HG03439 (cell line): ENCODE results near the gene CYP19A1.
"Not testable (repeated sequence)": the region's sequence is repeated elsewhere in the genome, so short reads cannot be mapped to it uniquely, and the experiment has no call there.

Experiments
- ATAC-seq: cut with Tn5 transposase; IDR thresholded peaks from one replicate; pipeline ENCODE4 v1.9.1; 2021; ENCODE audit warnings: mild to moderate bottlenecking, moderate library complexity; ENCODE audit not compliant: unreplicated experiment

Gene CYP19A1

GRCh38 chr15:51302480-51302879 is 35.9 kb downstream of the CYP19A1 start:
- no peak for ATAC-seq

- ATAC-seq, result no peak
Measured at GRCh38 chr15:51299187-51300015, 39.0 kb downstream of the CYP19A1 start.

GRCh38 chr15:51298620-51299019 is 39.8 kb downstream of the CYP19A1 start:
- ATAC-seq, result no peak

GRCh38 chr15:51290720-51291119 is 47.7 kb downstream of the CYP19A1 start:
- ATAC-seq, result no peak

GRCh38 chr15:51289290-51289689 is 49.1 kb downstream of the CYP19A1 start:
- ATAC-seq, result no peak

GRCh38 chr15:51288143-51289065 is 50.0 kb downstream of the CYP19A1 start:
- no peak for ATAC-seq

GRCh38 chr15:51286816-51287215 is 51.6 kb downstream of the CYP19A1 start:
- no peak for ATAC-seq

- no peak for ATAC-seq
Measured at GRCh38 chr15:51285399-51285798, 53.0 kb downstream of the CYP19A1 start.

GRCh38 chr15:51284871-51285270 is 53.5 kb downstream of the CYP19A1 start:
- no peak for ATAC-seq

GRCh38 chr15:51283026-51283425 is 55.4 kb downstream of the CYP19A1 start:
- no peak for ATAC-seq

- ATAC-seq, result not testable (repeated sequence)
Measured at GRCh38 chr15:51282241-51282640, 56.2 kb downstream of the CYP19A1 start.

- no peak for ATAC-seq
Measured at GRCh38 chr15:51281368-51281967, 56.9 kb downstream of the CYP19A1 start.

- ATAC-seq, result no peak
Measured at GRCh38 chr15:51280838-51281237, 57.6 kb downstream of the CYP19A1 start.

GRCh38 chr15:51279391-51279790 is 59.0 kb downstream of the CYP19A1 start:
- no peak for ATAC-seq

GRCh38 chr15:51277101-51277500 is 61.3 kb downstream of the CYP19A1 start:
- no peak for ATAC-seq

GRCh38 chr15:51274956-51275355 is 63.4 kb downstream of the CYP19A1 start:
- ATAC-seq, result no peak

GRCh38 chr15:51270706-51271105 is 67.7 kb downstream of the CYP19A1 start:
- ATAC-seq, result no peak

GRCh38 chr15:51269496-51269895 is 68.9 kb downstream of the CYP19A1 start:
- ATAC-seq, result no peak

GRCh38 chr15:51267703-51268083 is 70.7 kb downstream of the CYP19A1 start:
- no peak for ATAC-seq

- ATAC-seq, result no peak
Measured at GRCh38 chr15:51267051-51267702, 71.2 kb downstream of the CYP19A1 start.

- ATAC-seq, result no peak
Measured at GRCh38 chr15:51266656-51267050, 71.7 kb downstream of the CYP19A1 start.
